Skin of body (tissue), 2 donors: ENCODE measurements around the gene PDCD11. TPM values are rescaled to one million over a fixed set of nuclear protein-coding genes. Genes with fewer than 3 reads are reported as not detected.
"Not testable (repeated sequence)": the region's sequence is repeated elsewhere in the genome, so short reads cannot be mapped to it uniquely, and the experiment has no call there.

Source experiments
- DNase-seq: peaks from one replicate; lab custom pipeline; 2025; lab: John Stamatoyannopoulos, UW
- total RNA-seq: library from RNA; depleted of rRNA; stranded (reverse); fragments of >200 nt; gene quantifications from one replicate; pipeline ENCODE4 v1.2.3, GENCODE V29; 2014

Gene PDCD11
- total RNA-seq, 1 donor from 2014 or later, result 25.1 TPM

DNA sequence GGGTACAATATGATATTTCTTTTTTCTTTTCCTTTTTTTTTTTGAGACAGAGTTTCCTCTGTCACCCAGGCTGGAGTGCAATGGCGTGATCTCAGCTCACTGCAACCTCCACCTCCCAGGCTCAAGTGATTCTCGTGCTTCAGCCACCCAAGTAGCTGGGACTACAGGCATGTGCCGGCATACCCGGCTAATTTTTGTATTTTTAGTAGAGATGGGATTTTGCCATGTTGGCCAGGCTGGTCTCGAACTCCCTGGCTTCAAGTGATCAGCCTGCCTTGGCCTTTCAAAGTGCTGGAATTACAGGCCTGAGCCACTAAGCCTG is 20.7 kb downstream of the PDCD11 start:
- not testable (repeated sequence) for DNase-seq

DNA sequence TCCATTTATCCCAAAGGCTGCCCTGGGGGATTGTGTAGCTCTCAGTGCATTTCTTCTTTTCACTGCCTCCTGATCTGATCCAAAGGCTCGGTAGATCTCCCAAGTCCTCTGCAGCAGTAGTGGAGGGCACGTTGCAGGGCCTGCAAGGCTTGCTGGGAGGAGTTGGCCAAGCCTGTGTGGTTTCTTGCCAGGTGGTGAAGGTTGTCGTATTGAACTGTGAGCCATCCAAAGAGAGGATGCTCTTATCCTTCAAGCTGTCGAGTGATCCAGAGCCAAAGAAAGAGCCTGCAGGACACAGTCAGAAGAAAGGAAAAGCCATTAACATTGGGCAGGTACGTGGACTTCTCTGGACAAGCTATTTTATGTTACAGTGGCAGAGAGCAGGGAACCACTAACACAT is 21.2 kb downstream of the PDCD11 start:
- no peak for DNase-seq

DNA sequence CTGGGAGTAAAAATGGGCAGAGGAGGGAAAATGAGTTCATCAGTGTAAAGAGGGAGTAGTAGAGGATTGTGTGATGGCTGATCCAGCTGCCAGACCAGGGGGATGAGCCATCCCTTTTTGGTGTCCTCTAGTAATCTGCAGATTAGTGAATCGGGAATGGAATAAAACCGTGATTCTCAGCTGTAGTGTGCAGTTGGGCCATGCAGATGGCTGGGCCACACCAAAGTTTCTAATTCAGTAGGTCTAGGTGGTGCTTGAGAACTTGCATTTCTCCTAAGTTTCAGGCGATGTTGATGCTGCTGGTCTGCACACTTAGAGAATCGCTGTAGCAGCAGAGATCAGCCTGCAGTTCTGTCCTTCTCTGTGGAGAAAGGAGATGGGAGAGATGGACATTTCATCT is 22.7 kb downstream of the PDCD11 start:
- DNase-seq, result no peak

DNA sequence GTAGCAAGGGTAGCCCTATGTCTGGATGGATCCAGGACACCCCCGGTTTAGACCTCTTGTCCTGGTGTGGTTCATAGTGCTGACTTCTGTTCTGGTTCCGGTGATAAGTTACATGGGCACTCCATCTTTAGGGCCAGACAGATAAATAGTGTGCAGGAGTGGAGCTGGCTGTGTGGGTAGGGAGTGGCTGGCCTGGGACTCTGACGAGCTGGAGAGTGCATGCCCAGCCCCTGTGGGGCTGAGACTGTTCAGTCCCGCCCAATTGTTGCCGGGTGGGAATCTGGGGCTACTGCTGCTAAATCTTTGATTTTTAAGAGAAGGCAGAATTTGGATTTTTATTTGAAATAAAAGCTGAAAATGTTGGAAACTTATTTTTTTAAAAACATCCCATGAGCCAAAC is 27.3 kb downstream of the PDCD11 start:
- DNase-seq, result no peak

GRCh38 chr10:103427866-103428265 is 31.4 kb downstream of the PDCD11 start:
- no peak for DNase-seq

DNA sequence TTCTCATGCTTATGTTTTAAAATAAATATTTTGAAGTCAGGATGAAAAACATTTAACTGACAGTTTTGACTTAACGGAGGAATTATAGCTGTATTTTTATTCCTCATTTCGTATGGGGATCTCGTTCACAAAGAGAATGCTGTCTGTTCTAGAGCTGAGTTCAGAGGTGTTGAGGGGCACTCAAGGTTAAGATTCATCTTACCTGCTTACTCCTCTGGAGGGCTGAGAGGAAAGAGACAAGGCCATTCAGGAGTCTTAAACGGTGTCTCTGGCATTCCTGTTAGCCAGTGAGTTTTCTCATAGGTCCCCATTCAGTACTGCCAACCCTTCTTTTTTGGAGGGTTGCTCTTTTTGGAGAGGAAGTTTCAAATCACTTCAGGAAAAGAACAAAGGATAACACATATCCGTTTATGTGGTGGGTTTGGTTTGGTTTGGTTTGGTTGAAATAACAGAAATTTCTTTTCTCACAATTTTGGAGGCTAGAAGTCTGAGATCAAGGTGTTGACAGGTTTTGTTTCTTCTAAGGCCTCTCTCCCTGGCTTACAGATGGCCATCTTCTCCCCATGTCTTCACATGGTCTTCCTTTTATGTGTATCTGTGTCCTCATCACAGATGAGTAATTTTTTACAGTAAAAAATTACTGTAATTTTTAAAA is 32.7 kb downstream of the PDCD11 start:
- DNase-seq, result no peak

DNA sequence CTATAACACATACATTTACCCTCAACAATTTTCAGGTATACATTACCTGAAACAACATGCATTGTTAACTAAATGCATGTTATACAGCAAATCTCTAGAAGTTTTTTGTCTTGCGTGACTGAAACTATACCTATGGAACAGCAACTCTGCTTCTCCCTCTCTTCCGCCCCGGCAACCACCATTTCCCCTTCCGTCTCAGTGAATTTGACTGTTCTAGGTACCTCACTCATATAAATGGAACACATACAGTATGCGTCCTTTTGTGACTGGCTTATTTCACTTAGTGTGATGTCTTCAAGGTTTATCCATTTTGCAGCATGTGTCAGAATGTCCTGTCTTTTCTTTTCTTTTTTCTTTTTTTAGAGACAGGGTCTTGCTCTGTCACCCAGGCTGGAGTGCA is 33.2 kb downstream of the PDCD11 start:
- no peak for DNase-seq

DNA sequence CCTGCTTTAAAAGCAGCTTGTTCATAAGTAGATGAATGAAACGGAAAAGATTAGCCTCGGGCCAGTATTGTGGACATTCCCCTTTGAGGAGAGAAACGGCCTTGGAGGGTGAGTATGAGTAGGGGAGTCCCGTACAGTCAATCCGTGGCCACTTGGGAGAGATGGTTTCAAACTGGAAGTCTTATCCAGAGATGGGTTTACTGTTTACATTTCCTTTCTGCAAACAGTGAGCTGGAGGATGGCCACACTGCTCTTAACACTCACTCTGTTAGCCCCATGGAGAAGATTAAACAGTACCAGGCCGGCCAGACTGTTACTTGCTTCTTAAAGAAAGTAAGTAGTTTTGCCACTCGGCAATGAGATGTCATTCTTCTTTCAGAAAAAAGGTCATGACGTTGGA is 35.5 kb downstream of the PDCD11 start:
- DNase-seq, result no peak

GRCh38 chr10:103433858-103434257 is 37.4 kb downstream of the PDCD11 start:
- DNase-seq, result no peak

DNA sequence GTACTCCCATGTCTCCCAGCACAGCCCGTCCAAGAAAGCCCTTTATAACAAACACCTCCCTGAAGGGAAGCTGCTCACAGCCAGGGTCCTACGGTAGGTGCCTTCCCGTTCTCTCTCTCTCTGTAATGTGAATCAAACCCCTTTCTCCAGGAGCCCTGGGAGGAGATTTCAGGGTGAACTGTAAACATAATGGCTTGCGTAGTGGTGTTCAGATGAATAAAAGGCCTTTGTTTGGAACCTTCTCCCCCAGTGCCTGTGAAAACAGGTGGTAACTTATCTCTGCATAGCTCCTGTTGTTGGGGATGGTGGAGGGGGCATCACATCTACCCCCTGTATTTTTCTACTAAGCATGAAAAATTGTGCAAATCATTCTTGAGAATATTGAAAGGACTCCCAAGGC is 43.4 kb downstream of the PDCD11 start:
- DNase-seq, result no peak

DNA sequence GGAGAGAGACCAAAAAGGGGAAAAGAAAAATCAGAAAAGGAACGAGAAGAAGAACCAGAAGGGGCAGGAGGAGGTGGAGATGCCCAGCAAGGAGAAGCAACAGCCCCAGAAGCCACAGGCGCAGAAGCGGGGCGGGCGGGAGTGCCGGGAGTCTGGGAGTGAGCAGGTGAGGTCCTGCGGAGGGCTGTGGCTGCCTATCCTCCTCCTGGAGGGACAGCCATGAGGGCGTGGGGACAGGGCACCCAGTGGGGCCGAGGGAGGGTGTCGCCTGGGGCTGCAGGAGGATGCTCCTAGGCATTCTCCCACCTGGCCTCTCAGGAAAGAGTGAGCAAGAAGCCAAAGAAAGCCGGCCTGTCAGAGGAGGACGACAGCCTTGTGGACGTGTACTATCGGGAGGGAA is 44.0 kb downstream of the PDCD11 start:
- no peak for DNase-seq

- no peak for DNase-seq
Observed at GRCh38 chr10:103441206-103441605, 44.8 kb downstream of the PDCD11 start.

DNA sequence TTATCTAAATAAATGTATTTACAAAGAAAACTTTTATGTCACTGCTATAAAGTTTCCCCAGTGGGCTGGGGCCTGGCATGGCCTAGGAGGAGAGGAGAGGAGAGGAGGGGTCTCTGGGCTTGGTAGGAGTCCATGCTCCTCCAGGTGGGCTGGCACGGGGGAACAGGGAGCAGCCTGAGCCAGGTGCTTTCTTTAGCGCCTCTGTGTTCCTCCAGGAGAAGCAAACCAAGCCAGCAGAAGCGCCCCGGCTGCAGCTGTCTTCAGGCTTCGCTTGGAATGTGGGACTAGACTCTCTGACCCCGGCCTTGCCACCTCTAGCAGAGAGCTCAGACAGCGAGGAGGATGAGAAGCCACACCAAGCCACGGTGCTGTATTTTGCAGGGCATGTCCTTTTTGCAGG is 45.2 kb downstream of the PDCD11 start:
- DNase-seq, result no peak

- DNase-seq, result no peak
Observed at GRCh38 chr10:103442031-103442461, 45.6 kb downstream of the PDCD11 start.

DNA sequence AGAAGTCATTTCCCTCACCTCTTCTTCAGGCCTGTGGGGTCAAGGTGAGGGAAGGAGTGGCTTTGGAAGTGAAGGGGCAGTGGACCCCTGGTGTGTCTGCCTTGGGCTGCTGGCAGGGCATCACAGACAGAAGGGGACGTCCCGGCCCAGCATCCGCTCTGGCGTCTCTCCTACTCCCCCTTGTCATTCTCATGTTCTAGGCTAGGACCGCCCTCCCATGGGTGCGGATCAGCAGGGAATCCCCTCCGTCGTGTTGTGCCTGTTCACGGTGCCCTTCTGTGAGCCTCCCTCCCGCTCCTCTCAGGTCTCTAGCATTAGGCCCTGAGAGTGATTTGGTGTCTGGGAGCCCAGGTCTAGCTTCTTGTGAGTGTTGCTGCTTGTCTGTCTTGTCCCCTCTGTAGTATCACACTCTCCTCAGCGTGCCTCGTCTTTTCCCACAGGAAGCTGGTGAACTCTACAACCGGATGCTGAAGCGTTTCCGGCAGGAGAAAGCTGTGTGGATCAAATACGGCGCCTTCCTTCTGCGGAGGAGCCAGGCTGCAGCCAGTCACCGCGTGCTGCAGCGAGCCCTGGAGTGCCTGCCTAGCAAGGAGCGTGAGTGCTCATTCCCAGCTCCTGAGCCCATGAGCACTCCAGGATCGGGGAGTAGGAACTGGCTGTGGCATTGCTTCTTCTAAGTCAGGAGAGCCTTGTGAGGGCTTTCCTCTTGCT is 47.2 kb downstream of the PDCD11 start:
- no peak for DNase-seq

DNA sequence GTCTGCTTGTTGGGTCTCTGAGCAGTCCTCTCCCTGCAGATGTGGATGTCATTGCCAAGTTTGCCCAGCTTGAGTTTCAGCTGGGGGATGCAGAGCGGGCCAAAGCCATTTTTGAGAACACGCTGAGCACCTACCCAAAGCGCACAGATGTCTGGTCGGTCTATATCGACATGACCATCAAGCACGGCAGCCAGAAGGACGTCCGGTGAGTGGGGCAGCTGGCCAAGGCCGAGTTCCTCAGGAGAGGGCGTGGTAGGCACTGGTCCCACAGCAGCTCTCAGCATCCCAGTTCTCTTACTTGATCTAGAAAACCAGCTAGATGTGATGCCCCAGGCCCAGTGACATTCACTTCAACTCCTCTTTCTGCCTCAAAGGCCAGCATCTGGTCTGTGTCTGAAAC is 48.1 kb downstream of the PDCD11 start:
- no peak for DNase-seq

DNA sequence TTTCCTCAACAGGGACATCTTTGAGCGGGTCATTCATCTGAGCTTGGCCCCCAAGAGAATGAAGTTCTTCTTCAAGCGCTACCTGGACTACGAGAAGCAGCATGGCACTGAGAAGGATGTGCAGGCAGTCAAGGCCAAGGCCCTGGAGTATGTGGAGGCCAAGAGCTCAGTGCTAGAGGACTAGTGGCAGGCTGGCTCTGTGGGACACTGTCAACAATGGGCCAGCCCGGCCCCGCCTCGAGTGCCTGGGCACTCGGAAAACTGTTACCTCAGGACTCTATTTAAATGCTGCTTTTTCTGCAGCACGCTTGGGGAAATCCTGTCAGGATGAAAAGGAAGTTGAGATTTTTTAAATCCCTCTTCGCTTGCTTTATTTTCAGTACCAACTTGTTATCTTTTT is 48.9 kb downstream of the PDCD11 start:
- no peak for DNase-seq

- DNase-seq, result no peak
Observed at GRCh38 chr10:103445767-103446567, 49.5 kb downstream of the PDCD11 start.

DNA sequence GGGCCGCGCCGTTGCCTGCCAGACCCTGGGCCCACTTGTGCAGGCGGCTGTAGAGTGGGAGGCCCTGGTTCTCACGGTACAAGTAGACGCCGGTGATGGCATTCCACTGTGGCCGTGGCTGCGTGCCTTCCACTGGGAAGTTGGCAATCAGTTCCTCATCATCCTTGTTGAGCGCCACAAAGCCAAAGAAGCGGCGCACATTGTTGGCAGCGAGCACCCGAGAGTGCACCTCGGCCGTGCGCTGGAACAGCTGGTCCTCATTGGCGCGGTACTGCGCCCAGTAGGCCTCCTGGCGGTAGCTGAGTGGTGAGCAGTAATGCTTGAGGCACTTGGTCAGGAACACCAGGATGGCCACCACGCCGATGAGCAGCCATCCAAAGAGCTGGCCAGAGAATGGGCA is 50.8 kb downstream of the PDCD11 start:
- no peak for DNase-seq

GRCh38 chr10:103448746-103449145 is 52.3 kb downstream of the PDCD11 start:
- DNase-seq, result no peak

GRCh38 chr10:103449208-103450144 is 53.0 kb downstream of the PDCD11 start:
- DNase-seq, result no peak
